Measurements from ENCODE around the gene COA3. TPM values are rescaled to one million over a fixed set of nuclear protein-coding genes. Genes with fewer than 3 reads are reported as not detected.
A peak's percentile ranks its signal among the peaks of the same experiment; 100 is the strongest.
"Not testable (repeated sequence)": the region's sequence is repeated elsewhere in the genome, so short reads cannot be mapped to it uniquely, and the experiment has no call there.

COA3 gene
- total RNA-seq, 1 donor from 2014 or later = 51.2 TPM

DNA sequence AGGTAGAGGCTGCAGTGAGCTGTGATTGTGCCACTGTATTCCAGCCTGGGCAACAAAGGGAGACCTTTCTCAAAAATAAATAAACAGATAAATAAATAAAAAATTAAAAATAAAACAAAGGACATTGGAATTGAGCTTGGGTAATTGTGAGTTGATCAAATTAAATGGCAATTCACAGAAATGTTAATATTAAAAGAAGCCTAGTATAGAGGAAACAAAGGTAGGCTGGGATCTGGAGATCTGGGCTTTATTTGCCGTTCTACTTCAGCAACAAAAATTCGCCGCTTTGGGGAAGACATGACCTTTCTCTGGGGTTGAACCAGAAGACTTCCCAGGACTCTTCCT, 25.6 kb downstream of the COA3 start:
- H3K4me3 Mint-ChIP-seq (ENCODE audit: low read depth) = peak overlapping the region; percentile 98
- intact Hi-C loops (cut with micrococcal nuclease) = no loop called here
- H3K27ac Mint-ChIP-seq = peak overlapping the region; percentile 93
- H3K27me3 Mint-ChIP-seq (ENCODE audit: low read depth) = peaks cover 3% of the 10 kb centered on the region
- H3K4me1 Mint-ChIP-seq (ENCODE audit: low read depth) = peaks cover 19% of the 10 kb centered on the region
- peaks cover 26% of the 10 kb centered on the region for H3K36me3 Mint-ChIP-seq (ENCODE audit: low read depth)
- H3K9me3 Mint-ChIP-seq = no peaks in the 10 kb centered on the region
- DNase-seq (ENCODE audit: low spot score) = no peak

DNA sequence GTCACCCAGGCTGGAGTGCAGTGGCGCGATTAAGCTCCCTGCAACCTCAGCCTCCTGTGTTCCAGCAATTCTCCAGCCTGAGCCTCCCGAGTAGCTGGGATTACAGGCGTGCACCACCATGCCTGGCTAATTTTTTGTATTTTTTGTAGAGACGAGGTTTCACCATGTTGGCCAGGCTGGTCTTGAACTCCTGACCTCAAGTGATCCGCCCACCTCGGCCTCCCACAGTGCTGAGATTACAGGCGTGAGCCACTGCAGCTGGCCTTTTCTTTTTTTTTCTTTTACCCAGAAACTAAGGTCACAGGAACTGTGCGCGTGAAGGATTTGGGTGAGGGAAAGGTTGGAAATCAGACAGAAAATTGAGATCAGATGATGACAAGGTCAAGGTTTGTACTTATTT, 28.5 kb downstream of the COA3 start:
- H3K4me3 Mint-ChIP-seq (ENCODE audit: low read depth); H3K27ac Mint-ChIP-seq; intact Hi-C loops (cut with micrococcal nuclease); H3K9me3 Mint-ChIP-seq; DNase-seq (ENCODE audit: low spot score); H3K36me3 Mint-ChIP-seq (ENCODE audit: low read depth): not testable (repeated sequence)
- Mint-ChIP-seq H3K4me1 (ENCODE audit: low read depth) (peaks cover 14% of the 10 kb centered on the region), H3K27me3 (ENCODE audit: low read depth) (peaks cover 15% of the 10 kb centered on the region)

DNA sequence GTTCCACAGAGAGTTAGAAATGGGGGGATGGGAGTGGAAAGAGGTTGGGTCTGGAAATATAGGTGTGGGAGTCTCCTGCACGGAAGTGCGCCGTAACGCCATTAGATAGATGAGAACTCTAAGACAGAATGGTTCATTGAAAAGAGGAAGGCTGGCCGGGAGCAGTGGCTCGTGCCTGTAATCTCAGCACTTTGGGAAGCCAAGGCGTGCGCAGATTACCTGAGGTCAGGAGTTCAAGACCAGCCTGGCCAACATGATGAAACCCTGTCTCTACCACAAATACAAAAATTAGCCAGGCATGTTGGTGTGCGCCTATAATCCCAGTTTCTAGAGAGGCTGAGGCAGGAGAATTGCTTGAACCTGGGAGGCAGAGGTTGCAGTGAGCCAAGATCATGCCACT, 30.5 kb downstream of the COA3 start:
- H3K36me3 Mint-ChIP-seq (ENCODE audit: low read depth); H3K4me3 Mint-ChIP-seq (ENCODE audit: low read depth); H3K9me3 Mint-ChIP-seq; intact Hi-C loops (cut with micrococcal nuclease); DNase-seq (ENCODE audit: low spot score); H3K27ac Mint-ChIP-seq; H3K4me1 Mint-ChIP-seq (ENCODE audit: low read depth): not testable (repeated sequence)
- H3K27me3 Mint-ChIP-seq (ENCODE audit: low read depth) = peaks cover 24% of the 10 kb centered on the region

DNA sequence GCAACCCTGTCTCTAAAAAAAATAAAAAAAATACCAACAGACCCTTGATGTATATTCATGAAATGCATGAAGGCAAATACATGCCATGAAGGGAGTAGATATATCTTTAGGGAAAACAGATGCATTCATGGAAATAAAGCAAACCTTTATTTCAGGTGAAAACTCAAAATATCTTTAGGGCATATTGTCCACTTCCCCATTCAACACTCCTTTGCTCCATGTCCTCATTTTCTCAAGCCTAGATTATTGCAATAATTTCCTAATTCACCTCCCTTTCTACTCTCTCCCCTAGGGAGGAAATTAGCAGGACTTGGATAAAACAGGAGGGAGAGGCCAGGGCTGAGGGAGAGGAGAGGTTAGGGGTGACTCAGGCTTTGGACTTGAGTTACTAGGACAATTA, 31.0 kb downstream of the COA3 start:
- intact Hi-C loops (cut with micrococcal nuclease) = no loop called here
- Mint-ChIP-seq H3K27me3 (ENCODE audit: low read depth) (peaks cover 29% of the 10 kb centered on the region), H3K27ac (no peak overlapping the region), H3K4me3 (ENCODE audit: low read depth) (no peak overlapping the region), H3K36me3 (ENCODE audit: low read depth) (no peaks in the 10 kb centered on the region), H3K9me3 (no peaks in the 10 kb centered on the region), H3K4me1 (ENCODE audit: low read depth) (peaks cover 7% of the 10 kb centered on the region)
- no peak for DNase-seq (ENCODE audit: low spot score)

DNA sequence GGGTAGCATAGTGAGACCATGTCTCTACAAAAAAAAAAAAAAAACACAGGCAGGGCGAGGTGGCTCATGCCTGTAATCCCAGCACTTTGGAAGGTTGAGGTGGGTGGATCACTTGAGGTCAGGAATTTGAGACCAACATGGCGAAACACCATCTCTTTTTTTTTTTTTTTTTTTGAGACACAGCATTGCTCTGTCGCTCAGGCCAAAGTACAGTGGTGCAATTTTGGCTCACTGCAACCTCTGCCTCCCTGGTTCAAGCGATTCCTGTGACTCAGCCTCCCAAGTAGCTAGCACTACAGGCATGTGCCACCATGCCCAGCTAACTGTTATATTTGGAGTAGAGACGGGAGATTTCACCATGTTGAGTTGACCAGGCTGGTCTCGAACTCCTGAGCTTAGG, 32.4 kb downstream of the COA3 start:
- H3K27me3 Mint-ChIP-seq (ENCODE audit: low read depth) = peaks cover 39% of the 10 kb centered on the region
- no peak overlapping the region for H3K27ac Mint-ChIP-seq
- no peak for DNase-seq (ENCODE audit: low spot score)
- H3K36me3 Mint-ChIP-seq (ENCODE audit: low read depth) = no peaks in the 10 kb centered on the region
- no peak overlapping the region for H3K4me3 Mint-ChIP-seq (ENCODE audit: low read depth)
- H3K9me3 Mint-ChIP-seq = no peaks in the 10 kb centered on the region
- peaks cover 2% of the 10 kb centered on the region for H3K4me1 Mint-ChIP-seq (ENCODE audit: low read depth)
- intact Hi-C loops (cut with micrococcal nuclease) = no loop called here

DNA sequence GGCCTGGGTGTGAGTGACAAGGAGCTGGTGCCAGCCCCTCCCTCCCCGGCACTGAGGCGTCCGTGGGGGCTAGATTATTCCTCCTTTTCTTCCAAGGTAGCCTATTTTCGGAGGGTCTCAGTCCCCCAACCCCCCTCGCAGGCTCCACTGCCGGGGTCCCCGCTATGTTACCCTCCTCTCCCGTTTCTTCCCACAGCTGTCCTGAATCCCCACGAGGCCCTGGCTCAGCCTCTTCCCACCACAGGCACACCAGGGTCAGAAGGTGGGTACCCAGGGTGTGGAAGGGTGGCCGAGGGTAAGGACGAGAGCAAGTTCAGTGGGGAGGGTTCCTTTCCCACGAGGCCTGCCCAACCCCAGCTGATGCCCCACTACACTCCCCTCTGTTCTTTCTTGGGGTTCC, 36.9 kb downstream of the COA3 start:
- intact Hi-C loops (cut with micrococcal nuclease) = loop anchor here (5.0 kb wide), 1 partner anchor 184 kb away; the partner anchor contains the start of gene PSMC3IP
- Mint-ChIP-seq H3K4me3 (ENCODE audit: low read depth) (peak overlapping the region; percentile 22), H3K27me3 (ENCODE audit: low read depth) (peaks cover 51% of the 10 kb centered on the region)

DNA sequence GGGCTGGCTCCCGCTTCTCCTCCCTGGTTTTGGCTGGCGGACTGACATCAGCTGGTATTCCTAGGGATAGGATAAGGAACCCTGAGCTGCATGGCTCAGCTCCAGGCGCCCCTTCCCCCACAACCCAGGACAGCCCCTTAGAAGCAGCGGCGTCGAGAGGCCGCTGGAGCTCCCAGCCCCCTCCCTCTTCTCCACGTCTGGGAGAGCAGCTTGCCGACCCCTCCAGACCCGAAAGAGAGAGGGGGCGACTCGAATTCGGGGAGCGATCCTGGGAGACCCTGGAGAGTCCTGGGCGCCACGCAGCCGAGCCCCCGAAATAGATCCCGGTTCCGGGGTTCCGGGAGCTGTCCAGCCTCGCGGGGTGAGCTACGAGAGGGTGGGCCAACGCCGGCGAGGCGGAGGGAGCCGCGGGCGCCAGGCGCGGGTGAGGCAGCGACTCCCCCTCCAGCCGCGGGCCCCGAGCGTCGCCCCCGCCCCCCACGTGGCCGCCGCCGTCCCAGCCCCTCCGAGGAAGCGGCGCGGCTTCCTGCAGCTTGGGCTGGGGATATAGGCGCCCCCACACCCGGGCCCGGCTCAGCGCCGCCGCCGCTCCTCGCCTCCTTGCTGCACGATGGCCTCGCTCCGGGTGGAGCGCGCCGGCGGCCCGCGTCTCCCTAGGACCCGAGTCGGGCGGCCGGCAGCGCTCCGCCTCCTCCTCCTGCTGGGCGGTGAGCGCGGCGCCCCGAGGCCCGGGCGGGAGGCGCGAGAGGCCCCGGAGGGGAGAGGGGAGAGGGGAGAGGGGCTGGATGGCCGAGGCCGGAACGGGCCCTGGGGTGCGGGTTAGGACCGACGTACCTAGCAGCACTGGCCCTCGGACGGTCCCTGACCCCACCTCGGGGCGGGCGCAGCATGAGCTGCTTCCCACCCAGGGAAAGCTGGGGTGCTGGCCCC, 37.6 kb downstream of the COA3 start, which contains the start of gene RAMP2:
Gene RAMP2 (plus strand): TSS at position 576 of the 930 bp plus-strand sequence. CDS start 35 bp downstream, at position 611.
- intact Hi-C loops (cut with micrococcal nuclease) = loop anchor here (5.0 kb wide), 1 partner anchor 184 kb away; the partner anchor contains the start of gene PSMC3IP
- Mint-ChIP-seq H3K4me3 (ENCODE audit: low read depth) (peak within 1 kb of the TSS; percentile 22), H3K4me1 (ENCODE audit: low read depth) (peaks cover 5% of the 10 kb centered on the region), H3K27me3 (ENCODE audit: low read depth) (peaks cover 56% of the 10 kb centered on the region), H3K27ac (no peak within 1 kb of the TSS), H3K9me3 (no peaks in the 10 kb centered on the region), H3K36me3 (ENCODE audit: low read depth) (no peaks in the 10 kb centered on the region)
- no peak for DNase-seq (ENCODE audit: low spot score)

More for the DNA sequence above, 36.9 kb downstream of the COA3 start:
- Mint-ChIP-seq H3K36me3 (ENCODE audit: low read depth) (no peaks in the 10 kb centered on the region), H3K27ac (no peak overlapping the region), H3K9me3 (no peaks in the 10 kb centered on the region), H3K4me1 (ENCODE audit: low read depth) (peaks cover 5% of the 10 kb centered on the region)
- DNase-seq (ENCODE audit: low spot score) = no peak

DNA sequence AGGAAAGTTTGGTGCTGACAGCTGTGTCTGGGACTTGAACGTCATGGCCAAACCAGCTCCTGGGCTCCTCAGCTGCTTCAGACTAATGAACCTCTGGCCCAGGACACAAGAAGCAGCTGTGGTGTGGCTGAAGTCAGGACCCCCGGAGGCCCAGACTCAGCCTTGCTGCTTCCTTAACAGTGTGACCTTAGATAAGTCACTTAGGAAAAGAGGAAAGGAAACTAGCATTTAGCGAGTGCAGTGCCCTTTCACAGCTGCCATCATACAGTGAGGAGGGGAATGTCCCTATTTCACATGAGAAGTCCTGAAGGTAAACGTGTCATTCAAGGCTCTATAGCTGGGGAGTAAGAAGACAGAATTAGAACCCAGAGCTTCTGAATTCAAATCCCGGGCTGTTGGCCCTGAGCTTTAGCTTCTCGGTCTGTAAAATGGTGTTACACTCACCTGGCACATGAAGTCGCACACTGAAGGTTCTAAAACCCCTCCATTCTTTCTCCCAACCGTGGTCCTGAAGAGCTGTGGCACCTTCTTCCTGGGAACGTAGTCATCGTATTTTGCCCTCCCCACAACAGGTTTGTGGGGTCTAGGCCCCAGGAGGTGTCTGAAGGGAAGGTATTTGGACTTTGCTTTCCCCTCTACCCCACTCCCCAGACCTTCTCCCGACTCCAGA, 38.4 kb downstream of the COA3 start:
- no peak overlapping the region for H3K27ac Mint-ChIP-seq
- H3K36me3 Mint-ChIP-seq (ENCODE audit: low read depth) = no peaks in the 10 kb centered on the region
- no peaks in the 10 kb centered on the region for H3K9me3 Mint-ChIP-seq
- no peak overlapping the region for H3K4me3 Mint-ChIP-seq (ENCODE audit: low read depth)
- intact Hi-C loops (cut with micrococcal nuclease) = loop anchor here (5.0 kb wide), 1 partner anchor 183 kb away; the partner anchor contains the start of gene PSMC3IP
- DNase-seq (ENCODE audit: low spot score) = no peak
- peaks cover 55% of the 10 kb centered on the region for H3K27me3 Mint-ChIP-seq (ENCODE audit: low read depth)
- H3K4me1 Mint-ChIP-seq (ENCODE audit: low read depth) = peaks cover 5% of the 10 kb centered on the region

DNA sequence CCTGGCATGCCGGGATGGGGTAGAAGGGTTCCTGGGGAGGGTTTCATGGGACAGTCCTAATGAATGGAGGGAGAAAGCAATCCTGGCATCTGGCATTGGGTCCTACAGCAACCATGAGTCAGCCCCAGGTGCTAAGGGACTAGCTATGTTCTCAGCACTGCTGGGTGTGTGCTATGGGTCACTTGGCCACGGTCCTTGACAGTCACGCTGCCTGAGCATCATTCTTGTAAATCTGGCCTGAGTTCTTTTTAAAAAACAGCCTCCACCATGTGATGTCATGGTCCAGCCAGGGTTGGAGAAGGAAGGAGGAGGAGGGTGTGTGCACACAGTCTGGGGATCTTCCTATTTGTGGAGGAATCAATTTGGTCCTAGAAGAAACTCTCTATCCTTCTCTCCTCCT, 43.7 kb downstream of the COA3 start:
- H3K27ac Mint-ChIP-seq = no peak overlapping the region
- H3K36me3 Mint-ChIP-seq (ENCODE audit: low read depth) = no peaks in the 10 kb centered on the region
- no peak overlapping the region for H3K4me3 Mint-ChIP-seq (ENCODE audit: low read depth)
- peaks cover 55% of the 10 kb centered on the region for H3K27me3 Mint-ChIP-seq (ENCODE audit: low read depth)
- no peaks in the 10 kb centered on the region for H3K4me1 Mint-ChIP-seq (ENCODE audit: low read depth)
- intact Hi-C loops (cut with micrococcal nuclease) = no loop called here
- no peaks in the 10 kb centered on the region for H3K9me3 Mint-ChIP-seq
- DNase-seq (ENCODE audit: low spot score) = no peak

DNA sequence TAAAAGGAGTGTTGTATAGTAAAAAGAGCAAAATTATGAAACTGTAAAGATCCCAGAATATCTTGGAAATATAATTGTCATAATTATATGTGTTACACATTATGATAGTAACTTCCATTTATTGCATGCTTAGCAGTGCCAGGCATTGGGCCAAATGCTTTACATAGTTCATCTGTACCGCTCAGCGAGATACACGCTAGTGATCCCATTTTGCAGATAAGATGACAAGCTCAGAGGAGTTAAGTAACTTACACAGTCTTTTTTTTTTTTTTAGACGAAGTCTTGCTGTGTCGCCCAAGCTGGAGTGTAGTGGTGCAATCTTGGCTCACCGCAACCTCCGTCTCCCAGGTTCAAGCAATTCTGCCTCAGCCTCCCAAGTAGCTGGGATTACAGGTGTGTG, 46.9 kb downstream of the COA3 start:
- no peak overlapping the region for H3K4me3 Mint-ChIP-seq (ENCODE audit: low read depth)
- H3K27ac Mint-ChIP-seq = no peak overlapping the region
- H3K4me1 Mint-ChIP-seq (ENCODE audit: low read depth) = no peaks in the 10 kb centered on the region
- no peak for DNase-seq (ENCODE audit: low spot score)
- no peaks in the 10 kb centered on the region for H3K9me3 Mint-ChIP-seq
- no peaks in the 10 kb centered on the region for H3K36me3 Mint-ChIP-seq (ENCODE audit: low read depth)
- peaks cover 62% of the 10 kb centered on the region for H3K27me3 Mint-ChIP-seq (ENCODE audit: low read depth)
- intact Hi-C loops (cut with micrococcal nuclease) = no loop called here

DNA sequence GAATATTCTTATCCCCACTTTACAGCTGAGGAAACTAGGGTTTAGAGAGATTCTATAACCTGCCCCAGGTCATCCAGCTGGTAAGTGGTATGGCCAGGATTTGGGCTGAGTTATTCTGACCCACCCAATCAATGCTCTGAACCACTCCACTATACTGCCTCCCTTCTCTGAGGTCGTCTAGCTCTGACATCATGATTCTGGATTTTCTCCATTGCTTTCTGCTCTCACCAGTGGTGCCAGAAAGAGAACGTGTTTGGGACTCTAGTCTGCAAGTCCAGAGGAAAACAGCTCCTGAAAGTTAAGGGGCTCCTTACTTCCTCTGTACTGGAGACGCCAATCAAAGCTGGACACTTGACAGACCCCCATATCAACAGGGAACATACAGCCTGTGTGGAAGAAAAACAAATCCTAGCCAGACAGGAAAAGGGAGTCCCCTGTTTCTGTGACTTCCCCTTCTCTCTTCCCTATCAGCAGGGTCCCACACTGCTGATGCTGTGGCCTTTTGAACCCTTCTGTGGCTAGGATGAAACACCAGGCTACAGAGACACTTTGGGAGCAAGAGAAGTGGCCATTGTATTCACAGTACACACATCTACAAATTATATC, 47.7 kb downstream of the COA3 start:
- H3K4me3 Mint-ChIP-seq (ENCODE audit: low read depth) = no peak overlapping the region
- no peaks in the 10 kb centered on the region for H3K4me1 Mint-ChIP-seq (ENCODE audit: low read depth)
- intact Hi-C loops (cut with micrococcal nuclease) = no loop called here
- no peak overlapping the region for H3K27ac Mint-ChIP-seq
- DNase-seq (ENCODE audit: low spot score) = no peak
- no peaks in the 10 kb centered on the region for H3K9me3 Mint-ChIP-seq
- H3K27me3 Mint-ChIP-seq (ENCODE audit: low read depth) = peaks cover 62% of the 10 kb centered on the region
- H3K36me3 Mint-ChIP-seq (ENCODE audit: low read depth) = no peaks in the 10 kb centered on the region

DNA sequence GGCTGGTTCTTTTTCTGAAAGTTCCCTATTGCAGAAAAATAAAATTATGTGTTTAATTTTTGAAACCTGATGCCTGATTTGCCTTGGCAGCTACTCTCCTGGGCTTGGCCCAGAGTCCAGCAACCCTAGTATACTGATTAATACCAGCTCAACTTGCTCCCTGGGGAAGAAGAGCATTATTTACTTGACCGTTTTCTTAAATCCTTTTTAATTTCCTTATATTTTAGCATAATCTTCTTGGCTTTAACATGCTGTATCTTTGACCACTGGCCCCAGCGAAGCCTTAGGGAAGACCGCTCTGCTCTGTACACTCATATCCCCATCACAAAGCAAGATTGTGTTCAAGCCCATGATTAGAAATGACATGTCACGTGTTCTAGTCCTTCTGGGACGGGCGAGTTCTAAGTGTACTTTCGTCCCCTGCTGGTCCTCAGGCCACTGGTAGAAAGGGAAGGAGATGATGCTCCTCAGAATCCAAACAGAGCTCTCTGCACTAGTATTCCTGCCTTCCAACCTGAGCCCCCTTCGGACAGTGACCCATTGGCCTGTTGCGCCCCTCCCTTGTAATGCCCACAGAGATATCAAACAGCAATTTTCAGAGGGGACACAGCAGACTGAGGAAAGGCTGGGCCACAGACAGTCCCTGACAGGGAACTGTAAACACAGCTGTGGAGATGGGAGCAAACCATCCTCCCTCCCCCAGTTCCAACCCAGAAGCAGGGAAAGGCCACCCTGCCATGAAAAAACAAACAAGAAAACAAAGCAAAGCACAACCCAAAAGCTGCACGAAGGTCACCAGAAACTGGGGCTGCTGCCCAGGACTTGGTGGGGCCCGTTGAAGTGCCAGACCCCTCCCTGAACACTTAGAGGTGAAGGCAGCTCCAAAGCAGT, 49.4 kb downstream of the COA3 start:
- no peaks in the 10 kb centered on the region for H3K36me3 Mint-ChIP-seq (ENCODE audit: low read depth)
- peaks cover 6% of the 10 kb centered on the region for H3K4me1 Mint-ChIP-seq (ENCODE audit: low read depth)
- no peak for DNase-seq (ENCODE audit: low spot score)
- no peak overlapping the region for H3K4me3 Mint-ChIP-seq (ENCODE audit: low read depth)
- H3K27me3 Mint-ChIP-seq (ENCODE audit: low read depth) = peaks cover 57% of the 10 kb centered on the region
- H3K27ac Mint-ChIP-seq = no peak overlapping the region
- intact Hi-C loops (cut with micrococcal nuclease) = no loop called here
- peaks cover 4% of the 10 kb centered on the region for H3K9me3 Mint-ChIP-seq
